Measurements from ENCODE around the gene KIF21A.
"Not testable (repeated sequence)": the region's sequence is repeated elsewhere in the genome, so short reads cannot be mapped to it uniquely, and the experiment has no call there.

KIF21A gene

GRCh38 chr12:39332661-39333175 is 110.2 kb downstream of the KIF21A start:
- no peak for DNase-seq

GRCh38 chr12:39331539-39332261 is 111.2 kb downstream of the KIF21A start:
- no peak for DNase-seq

GRCh38 chr12:39329876-39330275 is 113.0 kb downstream of the KIF21A start:
- no peak for DNase-seq

GRCh38 chr12:39329018-39329417 is 113.9 kb downstream of the KIF21A start:
- no peak for DNase-seq

- DNase-seq: no peak
Measured at GRCh38 chr12:39327965-39328364, 115.0 kb downstream of the KIF21A start.

GRCh38 chr12:39327510-39327909 is 115.4 kb downstream of the KIF21A start:
- no peak for DNase-seq

- DNase-seq: no peak
Measured at GRCh38 chr12:39319180-39319579, 123.7 kb downstream of the KIF21A start.

- no peak for DNase-seq
Measured at GRCh38 chr12:39314547-39314946, 128.4 kb downstream of the KIF21A start.

GRCh38 chr12:39309516-39309915 is 133.4 kb downstream of the KIF21A start:
- no peak for DNase-seq

- no peak for DNase-seq
Measured at GRCh38 chr12:39301422-39301821, 141.5 kb downstream of the KIF21A start.

- no peak for DNase-seq
Measured at GRCh38 chr12:39300799-39301198, 142.1 kb downstream of the KIF21A start.

- no peak for DNase-seq
Measured at GRCh38 chr12:39297891-39298290, 145.0 kb downstream of the KIF21A start.

- DNase-seq: no peak
Measured at GRCh38 chr12:39296496-39296895, 146.4 kb downstream of the KIF21A start.

GRCh38 chr12:39295593-39295992 is 147.3 kb downstream of the KIF21A start:
- DNase-seq: not testable (repeated sequence)

- DNase-seq: no peak
Measured at GRCh38 chr12:39294715-39295114, 148.2 kb downstream of the KIF21A start.

- DNase-seq: no peak
Measured at GRCh38 chr12:39292125-39292630, 150.7 kb downstream of the KIF21A start.

GRCh38 chr12:39287817-39288216 is 155.1 kb downstream of the KIF21A start:
- no peak for DNase-seq

GRCh38 chr12:39287409-39287808 is 155.5 kb downstream of the KIF21A start:
- no peak for DNase-seq

GRCh38 chr12:39278426-39278825 is 164.5 kb downstream of the KIF21A start:
- no peak for DNase-seq

GRCh38 chr12:39277416-39277815 is 165.5 kb downstream of the KIF21A start:
- DNase-seq: no peak

- DNase-seq: no peak
Measured at GRCh38 chr12:39275846-39276245, 167.1 kb downstream of the KIF21A start.

- no peak for DNase-seq
Measured at GRCh38 chr12:39272871-39273655, 169.9 kb downstream of the KIF21A start.

- DNase-seq: no peak
Measured at GRCh38 chr12:39269492-39269891, 173.4 kb downstream of the KIF21A start.

- no peak for DNase-seq
Measured at GRCh38 chr12:39267886-39268285, 175.0 kb downstream of the KIF21A start.
